Osteoblast (primary cell): Measurements from ENCODE around the gene TMEM247. TPM values are rescaled to one million over a fixed set of nuclear protein-coding genes. Genes with fewer than 3 reads are reported as not detected.

Experiments
- DNase-seq: peaks from one replicate; pipeline ENCODE4 v3.0.0; 2011; ENCODE audit warnings: low spot score, mixed read lengths; ENCODE audit not compliant: insufficient read length; ENCODE audit errors: missing footprints
- H2AFZ ChIP-seq: 2 replicates; pipeline ENCODE4 v1.6.0; 2011; ENCODE audit warnings: mild to moderate bottlenecking, low read length
- H3K27ac ChIP-seq: 2 replicates; pipeline ENCODE4 v1.5.1; 2011; ENCODE audit warnings: mild to moderate bottlenecking, low read depth, low read length, moderate library complexity
- H3K27me3 ChIP-seq: 2 replicates; pipeline ENCODE4 v1.6.0; 2012; ENCODE audit warnings: mild to moderate bottlenecking, control low read depth, inconsistent platforms, low read length, moderate library complexity; ENCODE audit not compliant: insufficient read depth
- H3K36me3 ChIP-seq: 2 replicates; pipeline ENCODE4 v1.5.1; 2011; ENCODE audit warnings: mild to moderate bottlenecking, low read length, control low read depth, moderate library complexity; ENCODE audit not compliant: insufficient read depth
- H3K4me1 ChIP-seq: 2 replicates; pipeline ENCODE4 v1.5.1; 2011; ENCODE audit warnings: mild to moderate bottlenecking, low read length, control low read depth, moderate library complexity; ENCODE audit not compliant: insufficient read depth
- H3K4me2 ChIP-seq: 2 replicates; pipeline ENCODE4 v1.6.0; 2011; ENCODE audit warnings: mild to moderate bottlenecking, low read length; ENCODE audit not compliant: insufficient read depth
- H3K4me3 ChIP-seq: fragments of 200-600 bp; sonication (generic); 3 replicates; pipeline ENCODE4 v1.5.1; 2012; ENCODE audit warnings: mild to moderate bottlenecking, low read length, inconsistent platforms; ENCODE audit not compliant: insufficient read depth
- H3K79me2 ChIP-seq: 2 replicates; pipeline ENCODE4 v1.6.0; 2012; ENCODE audit warnings: mild to moderate bottlenecking, low read length, control low read depth, inconsistent platforms; ENCODE audit not compliant: insufficient read depth
- H3K9me3 ChIP-seq: 2 replicates; pipeline ENCODE4 v1.5.1; 2011; ENCODE audit warnings: low read depth, low read length, control low read depth
- H4K20me1 ChIP-seq: 2 replicates; pipeline ENCODE4 v1.6.0; 2012; ENCODE audit warnings: mild to moderate bottlenecking, low read length, control low read depth; ENCODE audit not compliant: insufficient read depth
- CTCF ChIP-seq: IDR thresholded peaks from 2 replicates; pipeline ENCODE4 v1.5.1; 2011; ENCODE audit warnings: mild to moderate bottlenecking, low read depth, low read length, moderate library complexity; ENCODE audit errors: extremely low read depth
- total RNA-seq: library from RNA; depleted of rRNA; stranded (reverse); fragments of >200 nt; gene quantifications from 2 replicates; pipeline ENCODE4 v1.2.3, GENCODE V29; 2012

Gene TMEM247
- total RNA-seq, 1 donor = not detected

- TF ChIP-seq CTCF = no peak
- Histone ChIP-seq H3K27ac (no peak overlapping the region), H3K4me1 (peaks cover 15% of the 10 kb centered on the region), H3K9me3 (no peaks in the 10 kb centered on the region), H3K4me3 (no peak overlapping the region), H4K20me1 (no peaks in the 10 kb centered on the region), H3K79me2 (no peaks in the 10 kb centered on the region), H3K4me2 (no peak overlapping the region), H3K27me3 (no peaks in the 10 kb centered on the region), H3K36me3 (no peaks in the 10 kb centered on the region), H2AFZ (no peak overlapping the region)
- DNase-seq = no peak
Measured at GRCh38 chr2:46477925-46478324, 1.4 kb upstream of the TMEM247 start.

DNA sequence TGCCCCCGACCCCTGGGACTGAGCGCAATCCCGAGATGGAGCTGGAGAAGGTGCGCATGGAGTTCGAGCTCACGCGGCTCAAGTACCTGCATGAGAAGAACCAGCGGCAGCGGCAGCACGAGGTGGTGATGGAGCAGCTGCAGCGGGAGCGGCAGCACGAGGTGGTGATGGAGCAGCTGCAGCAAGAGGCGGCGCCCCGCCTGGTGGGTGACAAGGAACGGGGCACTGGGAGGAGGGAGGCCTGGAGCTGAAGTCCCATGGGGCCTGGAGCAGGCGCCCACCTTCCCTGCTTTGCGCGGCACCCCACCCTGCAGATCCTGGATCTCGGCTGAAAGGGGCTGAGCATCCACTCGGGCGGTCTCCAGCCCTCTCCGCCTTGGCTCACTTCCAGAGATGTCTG is 1.2 kb downstream of the TMEM247 start:
- no peak for DNase-seq
- no peaks in the 10 kb centered on the region for H3K36me3 ChIP-seq
- H2AFZ ChIP-seq = no peak overlapping the region
- no peak overlapping the region for H3K4me3 ChIP-seq
- H3K27ac ChIP-seq = no peak overlapping the region
- H3K79me2 ChIP-seq = no peaks in the 10 kb centered on the region
- no peak overlapping the region for H3K4me2 ChIP-seq
- no peaks in the 10 kb centered on the region for H3K27me3 ChIP-seq
- no peaks in the 10 kb centered on the region for H3K9me3 ChIP-seq
- peaks cover 15% of the 10 kb centered on the region for H3K4me1 ChIP-seq
- no peak for TF ChIP-seq CTCF
- no peaks in the 10 kb centered on the region for H4K20me1 ChIP-seq

GRCh38 chr2:46481198-46482193 is 2.1 kb downstream of the TMEM247 start:
- no peaks in the 10 kb centered on the region for H4K20me1 ChIP-seq
- peak overlapping the region; percentile 12 for H2AFZ ChIP-seq
- no peaks in the 10 kb centered on the region for H3K79me2 ChIP-seq
- no peaks in the 10 kb centered on the region for H3K9me3 ChIP-seq
- no peaks in the 10 kb centered on the region for H3K27me3 ChIP-seq
- H3K27ac ChIP-seq = peak overlapping the region; percentile 79
- H3K4me3 ChIP-seq = no peak overlapping the region
- no peaks in the 10 kb centered on the region for H3K36me3 ChIP-seq
- peak; percentile 91 for DNase-seq
- H3K4me1 ChIP-seq = peaks cover 15% of the 10 kb centered on the region
- peak overlapping the region; percentile 40 for H3K4me2 ChIP-seq
- TF ChIP-seq CTCF = no peak

DNA sequence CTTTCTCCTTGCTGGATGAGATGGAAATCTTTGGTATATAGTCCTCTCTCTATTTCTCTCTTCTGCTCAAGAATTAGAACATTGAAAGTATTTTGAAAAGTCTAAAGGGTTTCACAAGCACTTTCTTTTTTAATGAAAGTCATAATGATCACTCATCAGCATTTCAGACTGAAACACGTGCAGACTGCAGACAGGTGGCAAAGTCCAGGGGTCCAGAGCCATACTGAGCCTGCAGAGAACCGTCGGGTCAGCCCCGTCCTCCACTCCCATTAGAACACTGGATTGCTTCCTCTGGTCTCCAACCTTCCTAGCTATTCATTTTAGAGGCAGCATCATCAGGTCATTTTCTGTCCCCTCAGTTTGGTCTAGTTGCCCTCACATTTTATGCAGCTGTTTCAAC is 3.1 kb downstream of the TMEM247 start:
- Histone ChIP-seq H3K4me3 (no peak overlapping the region), H3K27ac (no peak overlapping the region), H3K4me2 (no peak overlapping the region)

More for the DNA sequence above, 3.1 kb downstream of the TMEM247 start:
- Histone ChIP-seq H2AFZ (no peak overlapping the region), H3K27me3 (no peaks in the 10 kb centered on the region), H3K9me3 (no peaks in the 10 kb centered on the region), H3K36me3 (no peaks in the 10 kb centered on the region), H3K79me2 (no peaks in the 10 kb centered on the region), H3K4me1 (peaks cover 18% of the 10 kb centered on the region), H4K20me1 (no peaks in the 10 kb centered on the region)
- no peak for DNase-seq
- TF ChIP-seq CTCF = no peak
